Measurements from ENCODE around the gene AP4E1. TPM values are rescaled to one million over a fixed set of nuclear protein-coding genes. Genes with fewer than 3 reads are reported as not detected.

The AP4E1 gene
- total RNA-seq, 4 donors from 2014 or later, result 6.8 to 12.1 (median 9.8) TPM

DNA sequence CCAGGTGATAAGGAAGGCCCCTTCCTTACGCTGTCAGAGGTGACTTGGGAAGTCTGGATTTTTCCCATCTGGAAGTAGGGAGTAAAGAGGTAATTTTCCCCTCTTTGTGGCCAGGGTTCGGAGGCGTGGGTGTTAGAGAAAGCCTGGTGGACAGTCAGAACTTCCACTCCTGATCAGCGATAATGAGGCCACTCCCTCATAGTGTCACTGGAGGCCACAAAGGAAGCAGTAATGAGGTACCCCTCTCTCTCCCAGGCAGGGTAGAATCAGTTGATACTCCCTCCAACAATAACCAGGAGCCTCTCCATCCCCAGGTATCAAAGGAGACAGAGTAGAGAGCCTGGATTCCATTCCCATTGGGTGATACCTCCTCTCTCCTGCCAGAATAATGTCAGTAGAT is 30.0 kb downstream of the AP4E1 start:
- TF ChIP-seq, protein P1, sequence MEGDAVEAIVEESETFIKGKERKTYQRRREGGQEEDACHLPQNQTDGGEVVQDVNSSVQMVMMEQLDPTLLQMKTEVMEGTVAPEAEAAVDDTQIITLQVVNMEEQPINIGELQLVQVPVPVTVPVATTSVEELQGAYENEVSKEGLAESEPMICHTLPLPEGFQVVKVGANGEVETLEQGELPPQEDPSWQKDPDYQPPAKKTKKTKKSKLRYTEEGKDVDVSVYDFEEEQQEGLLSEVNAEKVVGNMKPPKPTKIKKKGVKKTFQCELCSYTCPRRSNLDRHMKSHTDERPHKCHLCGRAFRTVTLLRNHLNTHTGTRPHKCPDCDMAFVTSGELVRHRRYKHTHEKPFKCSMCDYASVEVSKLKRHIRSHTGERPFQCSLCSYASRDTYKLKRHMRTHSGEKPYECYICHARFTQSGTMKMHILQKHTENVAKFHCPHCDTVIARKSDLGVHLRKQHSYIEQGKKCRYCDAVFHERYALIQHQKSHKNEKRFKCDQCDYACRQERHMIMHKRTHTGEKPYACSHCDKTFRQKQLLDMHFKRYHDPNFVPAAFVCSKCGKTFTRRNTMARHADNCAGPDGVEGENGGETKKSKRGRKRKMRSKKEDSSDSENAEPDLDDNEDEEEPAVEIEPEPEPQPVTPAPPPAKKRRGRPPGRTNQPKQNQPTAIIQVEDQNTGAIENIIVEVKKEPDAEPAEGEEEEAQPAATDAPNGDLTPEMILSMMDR (IDR thresholded peaks at IDR 0.05; ENCODE audit: low read depth), result no peak

DNA sequence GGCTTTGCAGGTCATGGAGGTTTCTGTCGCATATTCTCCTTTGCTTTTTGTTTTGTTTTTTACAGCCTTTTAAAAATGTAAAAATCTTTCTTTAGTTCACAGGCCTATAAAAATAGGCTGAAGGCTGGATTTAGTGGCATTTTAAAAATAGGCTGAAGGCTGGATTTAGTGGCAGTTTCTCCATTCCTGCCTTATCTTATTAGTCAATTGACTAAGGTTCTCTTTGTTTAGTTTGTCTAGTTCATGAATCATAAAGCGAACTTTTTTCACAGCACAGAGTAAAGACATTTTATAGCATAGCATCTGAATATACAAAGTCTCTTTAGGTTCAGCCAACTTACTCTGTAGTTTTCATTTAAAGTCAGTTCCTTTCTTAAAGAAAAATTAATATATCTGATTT is 31.4 kb downstream of the AP4E1 start:
- TF ChIP-seq, protein P1 (IDR thresholded peaks at IDR 0.05; ENCODE audit: low read depth), result no peak

DNA sequence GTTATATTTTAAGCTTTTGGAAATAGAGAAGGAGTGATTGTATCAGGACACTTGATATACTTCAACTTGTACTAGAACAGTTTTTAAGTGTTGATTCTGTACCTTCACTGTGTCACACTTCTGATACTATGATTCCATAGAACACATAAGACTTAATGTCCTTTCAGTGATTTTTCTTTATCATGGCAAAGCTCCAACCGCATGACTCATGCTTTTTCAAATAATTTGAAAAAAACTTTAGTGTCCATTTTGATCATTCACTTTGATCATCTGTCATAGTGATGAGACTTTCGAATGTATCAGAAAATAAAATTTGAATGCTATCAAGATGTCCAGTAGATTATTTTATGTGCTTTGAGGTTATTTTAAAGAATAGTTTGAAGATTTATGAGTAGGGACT is 32.0 kb downstream of the AP4E1 start:
- TF ChIP-seq, protein P1 (IDR thresholded peaks at IDR 0.05; ENCODE audit: low read depth), result no peak

DNA sequence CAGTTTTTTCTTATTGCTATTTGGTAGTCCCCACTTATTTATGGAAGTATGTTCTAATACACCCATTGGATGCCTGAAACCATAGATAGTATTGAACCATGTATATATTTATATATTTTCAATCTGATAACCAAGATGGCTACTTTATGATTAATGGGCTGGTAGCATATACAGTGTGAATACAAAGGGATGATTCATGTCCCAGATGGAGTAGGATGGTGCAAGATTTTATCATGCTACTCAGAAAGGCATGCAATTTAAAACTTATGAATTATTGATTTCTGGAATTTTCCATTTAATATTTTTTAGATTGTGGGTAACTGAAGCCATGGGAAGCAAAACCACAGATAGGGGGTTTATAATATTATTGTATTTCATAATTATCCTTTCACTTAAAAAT is 35.2 kb downstream of the AP4E1 start:
- TF ChIP-seq, protein P1 (IDR thresholded peaks at IDR 0.05; ENCODE audit: low read depth), result no peak

DNA sequence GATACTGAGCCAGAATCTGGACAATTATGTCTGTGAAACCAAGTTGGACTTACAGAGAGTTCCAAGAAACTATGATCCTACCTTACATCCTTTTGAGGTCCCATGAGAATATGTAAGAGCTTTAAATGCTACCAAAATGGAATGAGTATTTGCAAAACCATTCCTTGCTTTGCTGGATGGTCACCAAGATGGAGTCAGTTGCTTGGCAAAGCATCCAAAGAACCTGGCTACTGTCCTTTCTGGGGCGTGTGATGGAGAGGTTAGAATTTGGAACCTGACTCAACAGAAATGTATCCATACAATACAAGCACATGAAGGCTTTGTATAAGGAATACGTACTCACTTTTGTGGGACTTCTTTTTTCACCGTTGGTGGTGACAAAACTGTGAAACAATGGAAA is 36.2 kb downstream of the AP4E1 start:
- TF ChIP-seq, protein P1 (IDR thresholded peaks at IDR 0.05; ENCODE audit: low read depth), result no peak

DNA sequence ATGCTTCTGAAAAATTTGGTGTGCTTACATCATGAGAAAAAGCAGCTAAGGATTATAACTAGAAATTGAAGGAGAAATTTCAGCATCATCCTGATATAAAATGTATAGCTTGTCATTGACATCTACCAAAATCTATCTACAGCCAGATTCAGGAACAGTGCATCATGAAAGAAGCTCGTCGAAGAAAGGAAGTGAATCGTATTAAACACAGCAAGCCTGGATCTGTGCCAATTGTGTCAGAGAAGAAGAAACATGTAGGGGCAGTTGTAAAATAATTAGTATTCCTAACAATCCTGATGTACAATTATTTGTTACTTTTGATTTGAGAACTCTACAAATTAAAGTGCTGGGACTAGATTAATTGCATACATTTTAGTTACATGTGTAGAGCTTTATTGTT is 37.2 kb downstream of the AP4E1 start:
- TF ChIP-seq, protein P1 (IDR thresholded peaks at IDR 0.05; ENCODE audit: low read depth), result no peak

DNA sequence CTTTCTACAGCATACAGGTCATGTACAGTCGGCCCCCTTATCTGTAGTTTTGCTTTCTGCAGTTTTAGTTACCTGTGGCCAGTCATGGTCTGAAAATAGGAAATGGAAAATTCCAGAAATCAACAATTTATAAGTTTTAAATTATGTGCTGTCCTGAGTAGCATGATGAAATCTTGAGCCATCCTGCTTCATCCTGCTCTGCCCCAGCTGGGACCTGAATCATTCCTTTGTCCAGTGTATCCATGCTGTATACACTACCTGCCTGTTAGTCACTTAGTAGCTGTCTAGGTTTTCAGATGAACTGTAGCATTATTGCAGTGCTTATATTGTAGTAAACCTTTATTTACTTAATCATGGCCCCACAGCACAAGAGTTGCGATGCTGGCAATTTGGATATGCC is 44.8 kb downstream of the AP4E1 start:
- TF ChIP-seq, protein P1 (IDR thresholded peaks at IDR 0.05; ENCODE audit: low read depth), result no peak
